OCI-LY1 (cell line): ENCODE measurements around the gene BUD23.

Source experiments
- EZH2 ChIP-seq: fragments of 200-600 bp; sonication (generic), shearing (Covaris generic); IDR thresholded peaks from 2 replicates; pipeline ENCODE4 v1.8.0; 2017; ENCODE audit warnings: borderline replicate concordance, mixed run types, mild to moderate bottlenecking, antibody characterized with exemption, low read length, moderate library complexity, mixed read lengths
- TF ChIP-seq, protein P1 (sequence below): fragments of 200-600 bp; sonication (generic), shearing (Covaris generic); IDR thresholded peaks from 2 replicates; pipeline ENCODE4 v1.5.1; 2017; ENCODE audit warnings: mild to moderate bottlenecking, antibody characterized with exemption, low read length, moderate library complexity, mixed read lengths

DNA sequence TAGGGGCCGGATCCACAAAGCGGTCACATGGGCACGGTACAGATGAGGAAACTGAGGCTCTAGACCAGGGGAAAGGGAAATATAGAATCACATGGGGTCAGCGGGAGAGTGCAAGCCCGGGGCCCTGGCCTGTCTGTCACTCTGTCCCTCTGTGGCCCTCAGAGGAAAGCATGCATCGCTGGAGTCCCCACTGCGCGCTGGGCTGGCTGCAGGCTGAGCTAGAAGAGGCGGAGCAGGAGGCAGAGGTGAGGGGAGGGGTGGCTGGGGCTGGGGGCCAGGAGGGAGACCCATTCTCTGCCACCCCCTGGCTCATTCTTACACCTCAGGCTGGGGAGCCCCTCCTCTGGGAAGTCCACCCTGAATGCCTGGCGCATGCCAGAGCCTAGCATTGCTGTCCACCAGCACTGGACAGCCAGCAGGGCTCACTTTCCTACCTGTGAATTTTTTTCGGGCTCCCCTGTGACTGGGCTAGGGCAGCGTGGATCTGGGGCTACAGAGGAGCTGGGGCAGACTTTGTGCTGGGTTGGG, 13.5 kb upstream of the BUD23 start:
- TF ChIP-seq, protein P1, sequence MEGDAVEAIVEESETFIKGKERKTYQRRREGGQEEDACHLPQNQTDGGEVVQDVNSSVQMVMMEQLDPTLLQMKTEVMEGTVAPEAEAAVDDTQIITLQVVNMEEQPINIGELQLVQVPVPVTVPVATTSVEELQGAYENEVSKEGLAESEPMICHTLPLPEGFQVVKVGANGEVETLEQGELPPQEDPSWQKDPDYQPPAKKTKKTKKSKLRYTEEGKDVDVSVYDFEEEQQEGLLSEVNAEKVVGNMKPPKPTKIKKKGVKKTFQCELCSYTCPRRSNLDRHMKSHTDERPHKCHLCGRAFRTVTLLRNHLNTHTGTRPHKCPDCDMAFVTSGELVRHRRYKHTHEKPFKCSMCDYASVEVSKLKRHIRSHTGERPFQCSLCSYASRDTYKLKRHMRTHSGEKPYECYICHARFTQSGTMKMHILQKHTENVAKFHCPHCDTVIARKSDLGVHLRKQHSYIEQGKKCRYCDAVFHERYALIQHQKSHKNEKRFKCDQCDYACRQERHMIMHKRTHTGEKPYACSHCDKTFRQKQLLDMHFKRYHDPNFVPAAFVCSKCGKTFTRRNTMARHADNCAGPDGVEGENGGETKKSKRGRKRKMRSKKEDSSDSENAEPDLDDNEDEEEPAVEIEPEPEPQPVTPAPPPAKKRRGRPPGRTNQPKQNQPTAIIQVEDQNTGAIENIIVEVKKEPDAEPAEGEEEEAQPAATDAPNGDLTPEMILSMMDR, result no peak
- TF ChIP-seq EZH2, result no peak
